Muscle layer of colon (tissue), 2 donors: ENCODE measurements around the gene HHAT.
"Not testable (repeated sequence)": the region's sequence is repeated elsewhere in the genome, so short reads cannot be mapped to it uniquely, and the experiment has no call there.

Source experiments
- H3K27ac ChIP-seq: one replicate; pipeline ENCODE4 v1.7.0; 2013; ENCODE audit warnings: low read depth, mild to moderate bottlenecking, low read length, moderate library complexity
- H3K27me3 ChIP-seq, 2 donors: one replicate each; pipeline ENCODE4 v1.7.0; 2013; ENCODE audit warnings: low read length in 2 of 2, mild to moderate bottlenecking in 2 of 2; ENCODE audit not compliant: insufficient read depth in 2 of 2, control insufficient read depth in 1 of 2
- H3K36me3 ChIP-seq: one replicate; pipeline ENCODE4 v1.7.0; 2013; ENCODE audit warnings: mild to moderate bottlenecking, low read length; ENCODE audit not compliant: insufficient read depth
- H3K4me1 ChIP-seq: one replicate; pipeline ENCODE4 v1.7.0; 2013; ENCODE audit warnings: mild to moderate bottlenecking, low read length; ENCODE audit not compliant: insufficient read depth
- H3K4me3 ChIP-seq, 2 donors: one replicate each; pipeline ENCODE4 v1.7.0; 2013; ENCODE audit warnings: low read length in 2 of 2, low read depth in 1 of 2, mild to moderate bottlenecking in 1 of 2, moderate library complexity in 1 of 2
- H3K9ac ChIP-seq: one replicate; pipeline ENCODE4 v1.7.0; 2013; ENCODE audit warnings: low read length
- H3K9me3 ChIP-seq: one replicate; pipeline ENCODE4 v1.7.0; 2013; ENCODE audit warnings: mild to moderate bottlenecking, low read length
- donor health status: abdominal sarcoma.
- donor health status: Adenocarcinoma of cecum.

The HHAT gene

GRCh38 chr1:210661520-210661919 lies 332.8 kb downstream of the HHAT start:
- not testable (repeated sequence) for H3K4me1 ChIP-seq, H3K27ac ChIP-seq, H3K36me3 ChIP-seq, H3K27me3 ChIP-seq, H3K9me3 ChIP-seq, H3K9ac ChIP-seq, H3K4me3 ChIP-seq

- H3K27me3 ChIP-seq, result no peaks in the 10 kb centered on the region
- no peak overlapping the region for H3K4me3 ChIP-seq
- H3K4me1 ChIP-seq, result no peaks in the 10 kb centered on the region
- no peak overlapping the region for H3K27ac ChIP-seq
- H3K36me3 ChIP-seq, result no peaks in the 10 kb centered on the region
- H3K9ac ChIP-seq, result no peak overlapping the region
- H3K9me3 ChIP-seq, result no peaks in the 10 kb centered on the region
Observed at GRCh38 chr1:210662291-210663050, 333.8 kb downstream of the HHAT start.

GRCh38 chr1:210663730-210664573 lies 335.2 kb downstream of the HHAT start:
- Histone ChIP-seq H3K4me1 (no peaks in the 10 kb centered on the region), H3K27ac (no peak overlapping the region), H3K9ac (no peak overlapping the region), H3K27me3 (no peaks in the 10 kb centered on the region), H3K36me3 (no peaks in the 10 kb centered on the region), H3K9me3 (no peaks in the 10 kb centered on the region), H3K4me3 (no peak overlapping the region)

GRCh38 chr1:210669951-210670350 lies 341.2 kb downstream of the HHAT start:
- Histone ChIP-seq H3K9ac (no peak overlapping the region), H3K36me3 (no peaks in the 10 kb centered on the region), H3K27ac (no peak overlapping the region), H3K4me3 (no peak overlapping the region), H3K9me3 (no peaks in the 10 kb centered on the region), H3K4me1 (no peaks in the 10 kb centered on the region), H3K27me3 (no peaks in the 10 kb centered on the region)

GRCh38 chr1:210674151-210674550 lies 345.4 kb downstream of the HHAT start:
- Histone ChIP-seq H3K27me3 (no peaks in the 10 kb centered on the region), H3K9ac (no peak overlapping the region), H3K4me3 (no peak overlapping the region), H3K9me3 (no peaks in the 10 kb centered on the region), H3K27ac (no peak overlapping the region), H3K4me1 (no peaks in the 10 kb centered on the region), H3K36me3 (no peaks in the 10 kb centered on the region)

DNA sequence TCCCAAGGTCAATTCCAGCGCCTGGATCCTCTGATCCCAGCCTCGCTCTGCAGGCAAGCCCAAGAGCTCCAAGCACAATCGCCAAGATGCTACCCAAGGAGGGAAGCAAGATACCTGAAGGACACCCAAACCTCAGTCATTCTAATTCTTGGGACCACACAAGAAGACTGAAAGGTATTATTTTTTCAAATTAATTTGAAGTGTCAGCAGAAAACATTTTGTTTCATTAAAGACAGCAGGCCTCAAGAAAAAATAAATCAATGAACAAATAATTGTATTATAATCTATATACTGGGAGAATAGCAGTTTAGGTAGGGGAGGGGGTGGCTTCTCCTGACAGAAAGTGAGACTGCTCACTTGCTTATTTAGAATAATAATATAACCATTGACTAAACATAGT lies 347.8 kb downstream of the HHAT start:
- Histone ChIP-seq H3K9ac (no peak overlapping the region), H3K9me3 (no peaks in the 10 kb centered on the region), H3K36me3 (no peaks in the 10 kb centered on the region), H3K4me3 (no peak overlapping the region), H3K27ac (no peak overlapping the region), H3K4me1 (no peaks in the 10 kb centered on the region), H3K27me3 (no peaks in the 10 kb centered on the region)

GRCh38 chr1:210677533-210677932 lies 348.8 kb downstream of the HHAT start:
- Histone ChIP-seq H3K36me3 (no peaks in the 10 kb centered on the region), H3K27ac (no peak overlapping the region), H3K9ac (no peak overlapping the region), H3K4me1 (no peaks in the 10 kb centered on the region), H3K27me3 (no peaks in the 10 kb centered on the region), H3K4me3 (no peak overlapping the region), H3K9me3 (no peaks in the 10 kb centered on the region)

- Histone ChIP-seq H3K27me3 (no peaks in the 10 kb centered on the region), H3K36me3 (no peaks in the 10 kb centered on the region), H3K9ac (no peak overlapping the region), H3K27ac (no peak overlapping the region), H3K4me3 (no peak overlapping the region), H3K4me1 (no peaks in the 10 kb centered on the region), H3K9me3 (no peaks in the 10 kb centered on the region)
Observed at GRCh38 chr1:210678306-210678705, 349.6 kb downstream of the HHAT start.

GRCh38 chr1:210681158-210681557 lies 352.5 kb downstream of the HHAT start:
- no peaks in the 10 kb centered on the region for H3K4me1 ChIP-seq
- H3K9ac ChIP-seq, result no peak overlapping the region
- no peaks in the 10 kb centered on the region for H3K36me3 ChIP-seq
- H3K27ac ChIP-seq, result no peak overlapping the region
- no peaks in the 10 kb centered on the region for H3K27me3 ChIP-seq
- no peak overlapping the region for H3K4me3 ChIP-seq
- H3K9me3 ChIP-seq, result no peaks in the 10 kb centered on the region

GRCh38 chr1:210683403-210684047 lies 354.8 kb downstream of the HHAT start:
- H3K9me3 ChIP-seq, result no peaks in the 10 kb centered on the region
- no peak overlapping the region for H3K4me3 ChIP-seq
- H3K9ac ChIP-seq, result no peak overlapping the region
- no peaks in the 10 kb centered on the region for H3K36me3 ChIP-seq
- no peaks in the 10 kb centered on the region for H3K27me3 ChIP-seq
- no peaks in the 10 kb centered on the region for H3K4me1 ChIP-seq
- H3K27ac ChIP-seq, result no peak overlapping the region

DNA sequence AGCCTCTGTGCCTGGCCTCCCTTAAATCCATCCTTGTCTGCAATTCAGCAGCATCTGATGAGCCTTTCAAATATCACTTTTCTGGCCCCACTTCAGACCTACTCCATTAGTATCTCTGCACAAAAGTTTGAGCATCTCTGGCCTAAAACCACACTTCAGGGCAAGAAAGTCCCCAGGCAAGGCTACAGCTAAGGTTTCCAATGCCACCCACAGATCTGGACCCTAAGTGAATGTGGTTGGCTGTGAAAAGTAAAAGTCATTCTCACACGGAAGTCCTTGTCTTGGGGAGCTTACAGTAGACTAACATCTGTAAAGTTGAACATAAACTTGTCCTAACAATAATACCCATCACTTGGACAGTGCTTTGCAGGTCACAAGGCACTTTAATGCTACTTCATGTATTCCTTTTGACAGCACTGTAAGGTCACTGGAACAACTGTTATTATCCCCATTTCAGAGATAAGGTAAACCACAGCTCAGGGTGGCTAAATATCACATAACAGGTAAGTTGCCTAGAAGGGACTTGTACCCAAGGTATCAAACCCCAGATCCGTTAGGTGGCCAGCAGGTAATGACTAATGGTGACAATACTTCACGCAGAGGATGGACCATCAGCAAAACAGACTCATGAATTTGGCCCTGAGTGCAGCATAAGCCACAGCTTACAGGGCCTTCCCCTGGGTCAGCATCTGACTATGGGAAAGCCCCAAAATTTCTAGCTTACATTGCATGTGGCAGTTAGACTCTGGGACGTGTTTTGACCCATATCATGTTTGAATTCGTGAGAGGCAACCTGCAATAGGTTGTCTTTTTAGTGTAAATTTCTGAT lies 356.0 kb downstream of the HHAT start:
- Histone ChIP-seq H3K9ac (no peak overlapping the region), H3K9me3 (no peaks in the 10 kb centered on the region), H3K4me1 (no peaks in the 10 kb centered on the region), H3K27me3 (no peaks in the 10 kb centered on the region), H3K36me3 (no peaks in the 10 kb centered on the region), H3K27ac (no peak overlapping the region), H3K4me3 (no peak overlapping the region)
